Activated CD8-positive, alpha-beta memory T cell treated with anti-CD3 and anti-CD28 coated beads, Interleukin-2, amount 50 U/mL, for 1 hour (primary cell): Measurements from ENCODE around the gene MAL.
A peak's percentile ranks its signal among the peaks of the same experiment; 100 is the strongest.

Experiments
- DNase-seq: peaks from one replicate; pipeline ENCODE4 v3.0.0-alpha.2; 2020; ENCODE audit errors: extremely low read depth

MAL gene

DNA sequence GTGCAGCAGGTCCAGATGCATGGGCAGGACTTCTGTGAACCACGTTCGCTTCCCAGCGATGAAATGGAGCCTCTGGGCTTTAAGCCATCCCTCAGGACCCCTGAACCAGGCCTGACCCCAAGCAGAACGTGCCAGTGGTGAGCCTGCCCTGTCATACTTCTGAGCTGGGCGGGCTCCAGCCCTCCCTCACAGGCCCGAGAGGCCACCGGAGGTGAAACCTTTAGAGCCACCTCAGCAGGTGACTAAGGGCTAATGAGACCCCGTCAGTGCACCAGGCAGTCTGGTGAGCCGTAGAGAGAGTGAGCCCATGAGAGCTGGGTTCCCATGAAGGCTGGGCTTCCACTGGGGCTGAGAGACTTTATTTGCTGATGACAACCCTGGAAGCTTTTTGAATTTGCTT is 8.9 kb upstream of the MAL start:
- no peak for DNase-seq

DNA sequence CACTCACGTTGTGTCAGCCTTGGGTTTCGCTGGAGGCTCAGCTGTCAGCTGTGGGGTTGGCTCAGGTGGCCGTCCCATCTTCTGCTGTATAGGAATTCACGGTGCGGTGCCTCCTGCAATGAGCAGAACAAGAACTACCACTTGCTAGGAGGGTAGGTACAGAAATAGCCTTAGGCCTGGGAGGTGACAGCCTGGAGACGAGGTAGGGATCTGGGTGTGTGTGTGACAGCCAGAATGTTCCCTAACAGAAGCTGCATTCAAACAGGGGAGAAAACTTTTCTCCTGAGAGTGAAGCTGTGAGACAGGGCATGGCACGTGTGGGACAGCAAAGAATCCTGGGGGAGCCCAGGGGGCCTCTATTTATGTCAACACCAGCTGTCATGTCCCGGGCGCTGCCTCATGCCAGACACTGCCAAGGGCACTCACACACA is 8.4 kb upstream of the MAL start:
- DNase-seq: no peak

DNA sequence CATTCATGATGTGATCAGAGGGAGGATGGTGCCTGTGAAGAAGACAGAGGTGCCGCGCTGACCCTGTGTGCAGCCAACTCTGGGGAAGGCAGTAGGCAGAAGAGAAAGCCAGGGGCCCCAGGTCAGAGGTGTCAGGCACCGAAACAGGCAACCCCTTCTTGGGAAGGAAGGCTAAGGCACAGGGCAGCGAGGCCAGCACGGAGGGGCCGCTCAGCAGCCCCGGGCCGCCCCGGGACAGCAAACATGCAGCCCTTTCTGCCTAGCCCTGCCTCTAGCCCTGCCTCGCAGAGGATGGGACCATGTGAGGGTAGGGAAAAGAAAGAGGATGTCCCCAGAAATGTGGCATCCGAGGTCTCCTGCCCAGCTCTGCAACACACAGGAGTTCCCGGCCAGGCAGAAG is 7.7 kb upstream of the MAL start:
- DNase-seq: no peak

DNA sequence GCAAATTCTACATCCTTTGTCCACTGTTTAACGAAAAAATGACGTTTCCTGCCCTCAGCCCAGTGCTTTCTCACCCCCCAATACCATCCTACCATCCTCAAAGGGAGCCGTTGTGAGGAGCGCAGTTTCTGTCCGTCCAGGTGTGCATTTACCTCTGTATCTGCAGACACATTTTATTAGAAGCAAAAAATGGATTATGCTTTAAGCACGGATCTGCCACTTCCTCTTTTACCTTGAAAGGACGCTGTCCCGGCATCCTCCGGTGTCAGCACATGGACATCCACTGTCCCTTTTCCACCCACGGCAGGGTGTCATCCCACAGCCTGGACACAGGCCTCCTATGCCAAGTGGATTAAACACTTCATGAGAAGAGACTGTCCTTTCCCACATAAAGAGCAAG is 7.2 kb upstream of the MAL start:
- DNase-seq: no peak

DNA sequence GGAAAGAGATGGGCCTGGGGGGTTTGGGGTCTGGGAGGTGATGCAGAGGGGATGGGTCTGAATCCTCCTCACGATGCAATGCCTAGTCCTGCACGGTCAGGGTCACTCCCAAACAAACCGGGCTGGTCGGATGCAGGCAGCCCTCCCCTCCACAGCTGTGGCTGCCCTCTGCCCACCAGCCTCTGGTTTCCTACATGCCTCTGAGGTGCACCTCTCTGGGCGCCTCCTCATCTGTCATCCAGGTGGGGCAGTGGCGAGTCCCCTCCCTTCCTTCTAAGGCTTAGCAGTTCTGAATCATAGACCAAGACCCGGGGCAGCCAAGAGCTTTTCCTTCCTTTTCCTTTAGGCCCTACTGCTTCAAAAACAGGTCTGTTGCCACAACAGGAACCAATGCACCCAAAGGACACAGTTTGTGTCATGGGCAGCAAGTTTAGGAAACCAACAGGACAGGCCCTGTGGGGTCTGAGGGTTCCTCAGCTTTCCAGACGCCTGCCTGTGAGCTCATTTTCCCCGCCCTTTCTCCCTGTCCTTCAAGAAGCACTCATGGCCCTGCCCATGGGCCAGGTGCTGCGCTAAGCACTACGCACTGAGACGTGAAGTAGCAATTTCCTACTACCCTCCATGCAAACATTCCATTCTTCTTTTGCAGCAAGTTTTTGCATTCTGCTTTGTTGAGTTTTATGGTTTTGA is 6.5 kb upstream of the MAL start:
- DNase-seq: no peak

DNA sequence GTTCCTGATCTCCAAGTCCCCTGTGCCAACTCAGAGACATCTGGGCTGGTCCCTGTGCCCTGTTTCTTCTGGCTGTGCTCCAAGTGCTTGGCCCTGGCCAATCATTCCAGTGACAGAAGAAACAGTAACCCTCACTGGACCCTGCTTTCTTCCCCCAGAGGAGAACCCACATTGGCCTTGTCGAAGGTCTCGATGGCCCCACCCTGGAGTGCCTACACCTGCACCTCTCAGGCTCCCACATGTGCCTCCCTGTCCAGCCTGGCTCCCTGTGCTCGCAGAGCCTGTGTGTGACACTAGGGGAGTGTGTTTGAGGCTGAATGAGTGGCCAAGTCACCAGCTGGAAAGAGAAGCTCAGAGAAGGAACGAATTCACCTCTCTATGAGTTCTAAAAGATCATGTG is 5.9 kb upstream of the MAL start:
- DNase-seq: no peak

DNA sequence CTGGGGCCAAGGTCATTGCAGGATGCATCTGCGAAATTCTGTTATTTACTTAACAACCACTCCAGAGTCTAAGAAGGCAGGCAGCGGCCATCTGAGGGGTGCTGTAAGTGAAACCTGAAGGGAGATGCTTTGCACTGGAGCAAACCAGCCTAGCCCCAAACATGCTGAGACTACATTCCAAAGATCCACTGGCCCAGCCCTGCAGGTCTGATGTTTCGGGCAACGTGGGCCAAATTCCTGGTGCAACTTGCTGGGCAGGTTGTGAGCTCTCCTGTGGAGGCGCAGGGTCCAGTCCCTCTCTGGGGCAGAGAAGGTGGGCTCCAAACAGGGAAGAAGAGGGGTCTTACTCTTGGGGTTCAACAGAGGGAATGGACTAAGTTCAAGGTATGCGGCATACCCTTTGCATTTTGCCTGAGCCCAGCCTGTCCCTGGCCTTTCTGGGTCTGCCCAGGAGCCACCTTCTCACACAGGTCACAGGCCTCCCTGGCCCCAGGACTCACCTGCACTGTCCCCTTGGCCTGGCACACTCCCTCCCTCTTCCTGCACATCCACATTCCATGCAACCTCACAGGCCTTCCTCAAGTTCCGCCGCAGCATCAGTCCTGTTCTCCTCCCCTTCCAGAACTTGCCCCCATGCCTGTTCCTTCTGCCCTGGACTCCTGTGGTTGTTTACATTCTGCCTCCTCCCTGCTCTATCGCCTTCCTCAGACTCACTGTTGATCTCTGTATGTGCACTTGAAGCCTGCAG is 5.1 kb upstream of the MAL start:
- no peak for DNase-seq

DNA sequence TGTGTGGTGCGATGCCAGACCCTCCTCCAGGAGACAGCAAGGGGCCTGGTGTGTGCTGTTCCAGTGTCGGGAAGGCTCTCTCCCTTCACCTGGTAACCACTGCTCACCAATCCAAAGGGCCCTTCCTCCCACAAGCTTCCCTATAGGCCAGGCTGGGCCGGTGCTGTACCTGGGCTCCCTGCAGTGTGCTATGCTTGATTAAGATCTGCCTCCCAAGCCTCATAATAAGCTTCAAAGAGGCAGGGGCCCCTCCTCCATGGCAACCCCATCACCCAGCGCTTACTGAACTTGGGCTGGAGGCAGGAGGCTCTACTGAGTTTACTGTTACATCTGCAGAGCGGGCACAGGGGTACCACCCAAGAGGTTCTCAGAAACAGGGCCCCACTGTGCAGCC is 4.5 kb upstream of the MAL start:
- no peak for DNase-seq

DNA sequence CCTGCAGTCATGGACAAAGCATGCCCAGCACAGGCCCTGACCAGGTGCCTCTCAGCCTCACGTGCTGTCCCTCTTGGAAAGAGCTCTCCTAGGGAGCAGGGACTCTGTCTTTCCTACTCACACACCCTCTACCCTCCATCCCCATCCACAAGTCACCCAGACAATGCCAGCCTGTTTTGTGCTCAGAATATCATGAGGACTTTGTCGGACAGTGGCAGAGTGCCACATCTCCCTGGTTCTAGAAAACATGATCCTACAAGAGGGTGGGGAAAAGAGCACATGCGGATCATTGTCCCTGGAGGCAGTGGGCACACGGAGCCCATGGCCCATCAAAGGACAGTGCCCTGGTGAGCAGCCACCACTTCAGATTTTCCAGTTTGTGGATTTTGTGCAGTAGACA is 3.7 kb upstream of the MAL start:
- no peak for DNase-seq

DNA sequence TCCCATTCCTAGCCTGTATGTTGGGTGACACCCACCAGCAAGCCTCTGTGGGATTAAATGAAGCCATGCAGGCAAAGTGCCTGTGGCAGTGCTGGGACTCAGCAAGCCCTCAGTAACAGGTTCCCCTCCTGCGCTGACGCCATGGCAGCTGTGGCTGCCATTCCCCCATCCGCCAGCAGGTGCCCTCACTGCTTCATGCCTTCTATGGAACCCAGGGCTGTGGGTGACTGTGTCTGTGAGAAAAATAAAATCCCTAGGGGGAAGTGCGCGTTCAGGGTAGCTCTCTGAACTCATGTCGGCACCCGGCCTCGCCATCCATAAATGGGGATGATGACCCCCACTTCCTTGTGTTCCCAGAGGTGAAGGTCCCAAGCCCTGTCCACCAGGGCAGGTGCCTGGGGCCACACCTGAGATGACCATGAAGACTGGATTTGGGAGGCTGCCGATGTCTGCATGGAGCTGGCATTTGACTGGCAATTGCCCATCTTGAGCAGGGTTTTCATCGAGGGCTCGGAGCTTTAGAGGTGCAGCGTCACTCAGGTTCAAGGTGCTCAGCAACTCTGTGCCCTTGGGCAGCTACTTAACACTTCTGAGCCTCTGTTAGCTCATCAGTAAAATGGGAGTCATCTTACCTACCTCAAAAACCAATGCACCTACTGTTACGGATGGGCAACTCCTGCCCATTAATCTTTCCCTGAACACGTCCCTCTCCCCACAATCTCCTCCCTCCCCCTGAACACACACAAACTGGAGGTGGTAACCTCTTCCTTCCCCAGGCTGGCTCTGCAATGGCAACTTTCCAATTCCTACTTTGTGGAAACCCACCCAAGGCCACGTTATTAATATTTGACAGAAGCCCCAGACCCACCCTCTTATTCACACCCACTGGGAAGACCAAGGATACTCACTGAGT is 2.9 kb upstream of the MAL start:
- peak; percentile 31 for DNase-seq

DNA sequence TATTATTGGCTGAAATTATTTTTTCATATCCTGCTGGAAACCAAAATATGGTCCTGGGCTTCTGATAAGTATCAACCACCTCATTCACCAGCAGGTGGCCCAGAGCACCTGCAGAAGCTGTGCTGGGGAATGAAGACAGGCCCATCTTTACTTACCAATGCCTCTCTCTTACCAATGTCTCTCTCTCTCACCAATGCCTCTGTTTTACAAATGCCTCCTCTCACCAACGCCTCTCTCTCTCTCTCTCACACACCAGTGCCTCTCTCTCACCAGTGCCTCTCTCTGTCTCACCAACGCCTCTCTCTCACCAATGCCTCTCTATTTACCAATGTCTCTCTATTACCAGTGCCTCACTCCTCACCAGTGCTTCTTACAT is 2.3 kb upstream of the MAL start:
- peak; percentile 17 for DNase-seq

DNA sequence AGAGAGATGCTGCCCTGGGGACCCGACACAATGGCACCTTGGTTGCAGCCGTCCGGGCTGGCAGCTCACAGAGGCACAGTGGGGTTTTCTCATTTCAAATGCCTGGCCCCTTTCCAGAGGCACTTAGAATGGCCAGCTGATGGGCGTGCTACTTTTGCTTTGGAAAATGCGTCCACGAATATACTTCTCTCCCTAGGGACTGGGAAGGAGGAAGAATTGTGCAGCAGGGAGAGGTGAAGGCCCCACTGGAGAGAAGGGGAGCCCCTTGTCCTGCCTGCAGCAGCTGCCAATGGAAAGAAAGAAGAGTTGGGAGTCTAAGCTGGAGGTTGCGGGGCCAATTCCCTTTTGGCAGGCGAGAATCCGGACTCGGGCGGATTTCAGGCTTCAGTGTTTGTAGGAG is 1.1 kb upstream of the MAL start:
- no peak for DNase-seq

DNA sequence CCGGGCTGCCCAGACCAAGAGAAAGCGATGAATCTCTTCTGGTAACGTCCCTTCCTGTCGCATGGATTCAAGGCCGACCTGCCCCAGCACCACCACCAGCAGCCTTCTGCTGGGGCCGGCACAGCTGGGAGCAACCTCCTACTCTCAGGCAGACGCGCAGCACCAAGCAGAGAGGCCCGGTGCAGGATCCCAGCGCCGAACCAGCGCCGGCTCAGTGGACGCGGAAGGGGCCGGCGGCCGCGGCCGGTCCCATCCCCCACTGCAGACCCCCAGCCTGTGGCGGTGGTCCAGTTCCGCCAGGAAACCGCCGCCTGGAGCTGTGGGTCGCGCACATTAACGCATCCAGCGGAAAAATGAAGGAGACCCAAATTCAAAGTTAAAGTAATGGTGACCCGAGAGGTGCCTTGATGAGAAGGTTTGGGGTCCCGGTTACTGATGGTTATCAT is 525 bp upstream of the MAL start:
- DNase-seq: no peak

DNA sequence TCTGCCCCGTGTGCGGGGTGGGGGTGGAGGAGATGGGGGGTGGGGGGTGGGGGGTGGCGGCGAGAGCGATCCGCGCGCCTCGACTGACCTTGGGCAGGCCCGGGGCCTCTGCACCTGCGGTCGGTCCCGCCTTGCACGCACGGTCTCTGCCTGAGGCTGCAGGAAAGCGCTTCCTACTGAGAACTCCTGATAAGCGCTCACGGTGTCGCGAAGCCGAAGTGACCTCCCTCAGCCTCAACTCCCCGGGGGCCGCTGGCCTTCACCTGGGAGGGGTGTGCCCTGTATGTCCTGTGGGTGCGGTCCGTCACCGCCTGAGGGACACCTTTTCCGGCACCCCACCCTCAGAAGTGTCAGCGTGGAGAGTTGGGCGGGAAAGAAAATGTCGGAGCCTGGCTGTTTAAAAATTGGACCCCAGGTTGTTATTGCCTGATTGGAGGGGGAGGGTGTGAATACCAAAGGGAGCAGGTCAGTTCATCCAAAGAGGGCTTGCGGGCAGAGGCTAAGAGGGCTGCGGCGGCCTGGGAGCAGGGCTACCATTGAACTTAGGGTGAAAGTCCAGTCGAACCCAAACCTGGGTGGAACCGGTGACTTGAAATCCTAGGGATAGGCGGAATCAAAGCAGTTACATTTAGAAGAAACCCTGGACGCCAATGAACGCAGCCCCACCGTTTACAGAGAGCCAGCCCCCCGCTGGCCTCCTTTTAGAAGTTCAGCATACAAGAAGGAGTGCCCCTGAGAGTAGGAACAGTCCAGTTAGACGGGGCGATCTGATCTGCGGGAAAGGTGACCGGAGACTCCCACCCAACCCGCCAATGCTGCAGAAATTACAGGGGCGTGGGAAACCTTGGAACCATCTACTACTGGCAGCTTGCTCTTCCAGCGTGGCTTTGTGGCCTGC is 1.2 kb downstream of the MAL start:
- no peak for DNase-seq

DNA sequence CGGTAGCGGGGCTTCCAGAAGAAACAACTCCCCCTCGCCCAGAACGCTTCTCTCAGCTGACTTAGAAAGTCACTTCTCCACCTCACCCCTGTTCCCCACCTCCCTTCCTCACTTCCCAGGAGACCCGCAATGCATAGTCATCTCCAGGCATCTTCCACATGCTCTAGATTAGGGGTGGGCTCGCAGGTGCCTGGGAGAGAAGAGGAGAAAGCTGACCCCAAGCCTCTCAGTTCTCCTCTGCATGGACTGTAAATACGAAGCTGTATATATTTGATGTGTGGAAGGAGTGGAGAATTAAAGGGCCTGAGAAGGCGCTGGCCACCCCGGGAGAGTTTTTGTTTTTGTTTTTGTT is 1.8 kb downstream of the MAL start:
- no peak for DNase-seq

DNA sequence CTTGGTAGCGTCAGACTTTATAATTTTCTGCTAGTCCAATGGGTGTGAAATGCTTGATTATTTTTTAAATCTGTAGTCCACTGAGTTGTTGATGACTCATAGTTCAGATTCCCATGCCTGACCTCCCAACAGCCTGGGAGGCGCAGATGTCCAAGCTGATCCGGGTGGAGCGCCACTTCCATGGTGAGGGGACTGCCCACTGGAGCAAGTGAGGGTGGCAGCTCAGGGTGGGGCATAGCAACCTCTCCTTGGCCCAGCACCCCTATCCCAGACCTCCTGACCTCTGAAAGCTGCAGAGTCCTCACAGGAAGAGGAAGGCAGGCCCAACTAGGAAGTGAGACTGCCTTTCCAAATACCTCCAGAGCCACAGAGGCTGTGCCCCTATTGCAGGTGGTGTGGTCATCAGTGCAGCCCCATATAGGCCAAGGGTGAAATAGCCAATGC is 4.4 kb downstream of the MAL start:
- DNase-seq: no peak

DNA sequence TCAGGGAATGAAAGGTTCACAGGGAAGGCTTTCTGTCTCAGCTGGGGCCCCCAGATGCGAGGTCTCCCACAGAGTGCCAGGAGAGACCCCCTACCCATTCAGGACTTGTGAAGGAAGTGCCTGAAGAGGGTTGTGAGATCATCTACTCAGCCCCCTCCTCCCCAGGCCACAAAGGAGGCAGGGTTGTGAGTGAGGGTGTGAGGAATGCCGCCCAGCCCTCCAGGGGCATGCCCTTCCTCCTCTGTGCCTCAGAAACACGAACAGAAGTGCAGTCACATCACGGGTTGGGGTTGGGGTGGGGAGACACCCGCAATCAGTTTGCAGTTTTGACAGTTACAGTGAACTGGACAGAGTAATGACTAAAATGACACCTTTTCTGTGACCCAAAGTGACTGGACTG is 5.0 kb downstream of the MAL start:
- DNase-seq: no peak

DNA sequence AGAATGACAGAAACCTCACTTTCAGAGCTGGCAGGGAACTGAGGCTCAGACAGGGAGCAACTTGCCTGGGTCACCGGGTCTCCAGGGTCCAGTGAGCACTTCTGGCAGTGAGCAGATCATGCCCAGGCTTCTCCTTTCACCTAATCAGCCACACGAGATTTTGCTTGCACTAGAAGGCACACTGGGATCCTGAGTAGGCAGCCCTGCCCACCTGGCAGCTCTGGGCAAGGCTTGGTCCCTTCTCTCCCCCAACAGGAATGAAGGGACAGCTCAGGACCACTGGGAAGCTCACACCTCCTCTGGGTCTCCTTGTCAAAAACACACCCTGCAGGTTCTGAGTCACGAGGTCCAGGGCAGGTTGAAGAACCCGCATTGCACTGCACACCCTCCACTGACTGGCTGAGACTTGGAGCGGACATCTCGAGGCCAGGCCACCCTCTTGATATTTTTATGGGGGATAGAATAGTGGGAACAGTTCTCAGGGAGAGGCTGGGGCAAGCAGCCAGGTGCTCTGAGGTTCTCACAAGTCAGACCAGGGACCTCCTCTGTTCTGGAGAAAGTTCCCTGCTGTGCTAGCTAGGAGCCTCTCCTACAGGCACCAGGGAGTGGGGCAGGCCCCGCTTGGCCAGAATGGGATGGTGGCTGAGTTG is 5.7 kb downstream of the MAL start:
- no peak for DNase-seq

DNA sequence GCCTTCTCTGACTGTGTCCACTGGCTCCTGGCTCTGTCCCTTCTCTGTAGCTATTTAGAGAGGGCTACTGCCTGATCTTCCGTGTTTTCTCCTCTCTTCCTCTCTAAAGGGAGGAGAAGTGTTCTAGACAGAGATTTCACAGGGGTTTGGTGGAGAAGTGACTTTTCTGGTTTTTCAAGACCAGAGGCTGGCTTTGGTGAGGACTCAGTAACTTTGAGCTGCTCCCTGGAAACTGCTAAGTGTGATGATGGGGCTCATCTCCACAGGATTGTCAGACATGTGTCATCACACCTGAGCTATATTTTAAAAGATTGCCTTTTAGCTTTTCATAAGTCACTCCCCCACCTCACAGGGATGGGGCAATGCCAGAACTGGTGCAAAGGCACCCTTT is 6.2 kb downstream of the MAL start:
- DNase-seq: no peak

DNA sequence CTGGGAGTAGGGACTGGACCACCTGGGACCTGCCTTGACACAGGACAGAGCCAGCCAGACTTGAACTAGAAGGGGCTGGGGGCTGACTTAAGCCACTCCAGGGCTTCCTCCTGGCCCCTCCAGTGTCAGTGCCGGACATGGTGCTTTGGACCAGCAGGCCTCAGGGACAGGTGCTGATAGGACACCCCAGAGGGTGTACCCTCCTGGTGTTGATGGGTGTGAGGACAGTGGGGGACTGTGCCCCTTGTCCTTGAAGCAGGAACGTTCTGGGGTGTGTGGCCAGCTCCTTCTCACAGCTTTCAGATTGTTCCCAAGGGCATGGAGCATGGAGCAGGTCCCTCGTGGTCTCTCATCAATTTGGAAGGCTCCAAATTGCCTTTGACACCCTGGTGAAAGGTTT is 6.8 kb downstream of the MAL start:
- DNase-seq: no peak
